HL-60/S4 treated with phorbol 12-myristate 13-acetate at 8.2 ng/mL for 4 days and 3 days (cell line): ENCODE data around the gene COBL.

Experiments used
- in situ Hi-C: fragments of 300-500 bp; cut with MboI; formaldehyde crosslinking; loops from 2 replicates; pipeline ENCODE4 v1.15.0; 2022; ENCODE audit warnings: low sequenced_read_pairs

COBL gene

DNA sequence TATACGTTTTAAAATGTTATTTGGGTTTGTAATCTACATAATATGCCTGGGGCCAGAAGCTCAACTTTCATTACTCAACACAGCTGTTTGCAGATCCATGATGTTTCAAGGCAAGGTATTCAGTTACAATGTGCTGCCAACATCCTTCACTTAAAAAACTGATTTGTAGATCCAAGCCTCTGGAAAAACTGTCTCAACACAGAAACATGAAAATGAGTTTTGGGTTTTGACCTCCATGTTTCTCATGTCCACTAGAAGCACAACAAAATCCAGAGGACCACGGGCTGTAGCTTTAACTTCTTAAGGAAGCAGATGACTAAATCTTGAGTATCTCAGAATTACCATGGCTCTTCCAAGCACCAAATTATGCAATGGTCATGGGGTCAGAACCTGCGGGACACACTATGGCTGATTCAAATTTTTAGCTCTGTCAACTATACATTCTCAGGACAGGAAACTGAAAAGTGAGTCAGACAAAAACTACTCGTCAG lies 286.9 kb downstream of the COBL start:
- in situ Hi-C loops: no loop called here

DNA sequence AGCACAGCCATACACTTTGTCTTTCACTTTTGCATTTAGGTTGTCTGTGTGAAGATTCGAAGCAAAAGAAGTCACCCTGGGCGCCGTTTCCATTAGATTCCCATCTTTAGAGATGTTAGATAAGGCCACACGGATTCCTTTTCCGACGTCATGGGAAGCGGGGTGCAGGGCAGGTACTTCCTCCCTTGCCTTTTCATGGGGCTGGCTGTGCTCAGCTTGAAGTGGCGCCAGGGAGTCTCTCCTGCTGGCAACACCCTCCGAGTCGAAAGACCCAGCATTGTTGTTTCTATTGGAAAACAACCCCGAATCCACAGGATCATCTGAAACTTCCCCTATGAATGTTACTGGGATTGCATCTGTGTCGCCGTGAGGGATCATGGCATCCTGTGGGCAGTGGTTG lies 287.5 kb downstream of the COBL start:
- in situ Hi-C loops: no loop called here

GRCh38 chr7:51027935-51028830 lies 288.4 kb downstream of the COBL start:
- in situ Hi-C loops: no loop called here

DNA sequence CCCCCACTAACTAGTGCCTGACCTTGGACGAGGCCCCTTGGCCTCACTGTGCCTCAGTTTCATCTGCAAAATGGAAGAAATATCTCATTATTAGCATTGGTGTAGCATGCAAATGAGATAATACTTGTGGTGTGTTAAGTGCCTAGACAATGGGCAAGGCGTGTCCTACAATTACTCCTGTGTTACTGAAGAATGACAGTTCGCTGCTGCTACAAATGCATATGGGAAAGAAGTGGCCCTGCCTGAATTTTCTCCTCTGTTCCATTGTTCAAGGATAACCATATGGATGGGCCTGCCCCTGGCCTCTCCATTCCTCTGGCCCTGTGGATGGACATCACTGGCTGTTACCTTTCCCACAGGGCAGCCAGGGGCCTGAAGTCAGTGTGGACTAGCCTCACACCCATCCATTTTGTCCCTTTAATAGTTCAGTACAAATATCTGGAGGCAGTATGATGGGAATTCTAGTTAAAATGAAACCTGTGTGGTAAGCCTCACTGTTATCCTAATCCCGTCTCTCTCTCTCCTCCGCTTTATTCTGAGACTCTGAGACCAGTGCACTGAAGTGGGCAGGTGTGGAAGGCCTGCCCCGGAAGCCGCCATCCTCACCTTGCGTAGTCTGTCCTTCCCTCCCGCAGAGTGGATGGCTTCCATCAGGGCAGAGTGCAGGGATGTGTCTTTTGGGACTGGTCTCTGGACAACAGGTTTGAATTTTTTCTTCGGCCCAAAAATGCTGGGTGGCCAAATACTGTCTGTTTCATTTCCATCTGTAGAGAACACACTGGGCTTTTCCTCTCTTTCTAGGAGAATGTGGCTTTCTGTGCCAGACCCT lies 289.3 kb downstream of the COBL start:
- in situ Hi-C loops: no loop called here

- in situ Hi-C loops: no loop called here
Measured at GRCh38 chr7:51026341-51026740, 290.3 kb downstream of the COBL start.

DNA sequence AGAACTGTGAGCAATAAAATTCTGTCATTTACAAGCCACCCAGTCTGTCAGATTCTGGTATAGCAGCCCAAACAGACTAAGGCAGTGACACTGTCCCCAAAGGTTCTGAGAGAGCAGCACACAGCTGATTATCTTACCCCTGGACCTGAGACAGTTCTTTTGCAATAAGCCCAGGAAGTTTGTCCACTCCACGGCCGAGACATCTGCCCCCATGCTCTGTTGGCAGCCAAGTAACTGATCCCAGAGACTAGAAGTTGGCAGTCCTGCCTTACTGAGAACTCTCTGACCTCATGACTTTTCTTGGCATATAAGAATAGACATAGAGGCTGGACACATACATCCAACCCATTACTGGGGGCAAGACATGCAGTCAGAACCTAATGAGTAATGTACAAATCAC lies 290.9 kb downstream of the COBL start:
- in situ Hi-C loops: no loop called here

GRCh38 chr7:51024867-51025266 lies 291.7 kb downstream of the COBL start:
- in situ Hi-C loops: no loop called here

GRCh38 chr7:51023547-51023946 lies 293.1 kb downstream of the COBL start:
- in situ Hi-C loops: no loop called here

- in situ Hi-C loops: no loop called here
Measured at GRCh38 chr7:51022821-51023220, 293.8 kb downstream of the COBL start.

DNA sequence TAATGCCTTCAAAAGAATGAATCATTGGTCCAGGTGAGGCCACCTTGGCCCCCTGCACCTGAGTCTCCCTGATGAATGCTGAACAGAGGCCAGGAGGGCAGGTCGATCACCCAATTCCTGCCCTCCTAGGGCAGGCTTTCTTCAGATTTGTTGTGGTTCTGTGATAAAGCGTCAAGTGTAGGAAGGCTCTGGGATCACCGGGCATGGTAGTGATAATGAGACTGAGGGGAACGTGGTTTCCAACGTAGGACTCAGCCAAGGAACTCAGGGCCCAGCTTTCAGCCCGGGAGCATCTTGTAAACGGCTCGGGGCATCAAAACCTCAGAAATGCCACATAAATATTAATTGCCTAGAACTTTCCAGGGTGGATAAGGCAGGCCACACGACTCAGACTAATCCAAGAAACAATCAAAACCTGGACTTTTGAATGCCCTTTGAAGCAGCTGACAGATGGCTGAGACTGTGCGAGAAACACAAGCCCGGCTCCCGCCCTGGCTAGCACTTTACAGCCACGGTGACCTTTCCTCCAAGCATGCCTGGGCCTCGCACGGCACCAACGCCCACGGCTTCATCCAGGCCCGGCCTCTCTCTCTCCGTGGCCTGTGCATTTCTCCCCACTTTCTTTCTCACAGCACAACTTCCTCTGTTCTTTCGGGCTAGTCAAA lies 294.6 kb downstream of the COBL start:
- in situ Hi-C loops: no loop called here

DNA sequence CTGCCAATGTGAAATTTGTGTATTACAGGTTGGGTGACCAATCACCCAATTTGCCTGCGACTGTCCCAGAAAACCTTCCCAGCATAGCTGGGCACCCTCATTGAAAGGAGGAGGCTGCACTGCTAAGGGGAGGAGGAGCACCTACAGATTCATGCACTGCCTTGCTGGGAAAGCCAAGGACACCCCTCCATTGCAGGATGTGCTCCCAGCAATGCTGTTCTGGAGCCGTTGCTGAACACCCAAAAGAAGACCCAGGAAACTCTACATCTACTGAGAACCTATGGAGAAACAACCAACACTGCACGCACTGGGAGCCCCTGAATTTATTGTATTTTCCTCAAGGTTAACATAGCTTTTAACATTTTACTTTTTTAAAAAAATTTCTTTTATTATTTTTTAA lies 295.7 kb downstream of the COBL start:
- in situ Hi-C loops: no loop called here

DNA sequence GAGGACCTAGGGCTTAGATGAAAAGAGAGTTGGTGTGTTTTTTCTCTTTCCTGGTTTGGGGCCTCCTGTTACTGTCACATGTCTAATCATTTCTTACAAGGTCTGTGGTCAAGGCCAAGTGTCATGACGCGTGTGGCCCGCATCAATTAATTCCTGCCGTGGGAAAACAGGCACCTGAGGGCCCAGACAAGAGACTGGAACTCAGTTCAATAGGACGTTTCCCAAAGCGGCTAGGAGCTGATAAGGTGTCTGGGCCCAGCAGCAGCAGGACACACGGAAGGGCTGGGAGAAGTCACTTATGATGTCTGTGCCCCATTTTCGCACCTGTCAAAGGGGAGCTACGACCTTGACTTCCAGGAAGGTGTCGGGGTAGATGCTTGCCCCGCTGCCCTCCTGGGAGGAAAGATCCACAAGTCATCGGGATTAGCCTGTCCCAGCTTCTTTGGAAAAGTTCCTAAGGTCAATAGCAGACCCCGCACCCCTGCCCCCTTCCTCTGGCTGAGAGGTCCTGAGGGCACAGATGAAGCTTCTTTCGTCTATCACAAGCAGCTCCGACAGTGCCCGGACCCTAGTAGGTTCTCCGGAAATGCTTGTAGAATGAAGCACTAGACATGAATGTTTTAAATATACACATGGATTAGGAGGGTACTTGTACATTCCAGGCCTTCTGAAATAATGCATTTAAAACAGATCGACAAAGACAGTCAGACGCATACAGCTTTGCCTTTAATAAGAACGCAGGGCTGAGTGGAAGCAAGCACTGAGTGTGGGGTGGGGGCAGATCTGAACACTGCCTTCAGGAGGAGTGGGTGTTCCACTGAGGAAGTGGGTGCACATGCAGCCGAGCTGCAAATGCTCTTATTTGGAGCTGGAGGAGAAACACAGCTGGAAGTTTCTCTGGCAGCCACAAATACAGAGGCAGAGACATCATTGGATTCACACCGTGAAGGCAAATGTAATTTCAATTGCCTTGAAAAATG lies 296.4 kb downstream of the COBL start:
- in situ Hi-C loops: no loop called here

DNA sequence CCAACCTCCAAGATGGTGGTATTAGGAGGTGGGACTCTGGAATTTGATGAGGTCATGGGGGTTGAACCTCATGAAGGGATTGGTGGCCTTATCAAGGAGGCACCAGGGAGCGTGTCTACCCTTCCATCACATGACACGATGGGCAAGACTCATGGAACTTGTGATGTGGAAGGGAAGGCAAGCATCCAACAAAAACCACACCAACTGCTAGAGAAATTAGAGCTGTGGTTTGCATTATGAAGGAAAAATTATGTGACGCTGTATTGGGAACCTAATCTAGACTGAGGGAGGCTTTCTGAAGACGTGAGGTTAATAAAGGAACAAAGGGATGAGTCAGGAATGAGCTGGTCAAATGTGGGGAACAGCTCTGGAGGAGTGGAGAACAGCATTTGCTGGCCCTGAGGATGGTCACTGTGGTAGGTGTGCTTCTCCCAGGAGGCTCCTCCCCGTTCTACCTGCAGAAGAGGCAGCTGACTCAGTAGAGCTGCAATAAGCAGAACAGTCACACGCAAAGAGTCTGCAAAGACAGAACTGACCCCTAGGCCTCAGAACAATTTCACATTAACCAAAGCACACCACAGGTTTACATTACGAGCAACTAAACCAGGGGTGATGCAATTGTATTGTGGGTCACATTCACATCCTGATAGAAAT lies 297.3 kb downstream of the COBL start:
- in situ Hi-C loops: no loop called here

- in situ Hi-C loops: no loop called here
Measured at GRCh38 chr7:51017576-51018535, 298.8 kb downstream of the COBL start.

DNA sequence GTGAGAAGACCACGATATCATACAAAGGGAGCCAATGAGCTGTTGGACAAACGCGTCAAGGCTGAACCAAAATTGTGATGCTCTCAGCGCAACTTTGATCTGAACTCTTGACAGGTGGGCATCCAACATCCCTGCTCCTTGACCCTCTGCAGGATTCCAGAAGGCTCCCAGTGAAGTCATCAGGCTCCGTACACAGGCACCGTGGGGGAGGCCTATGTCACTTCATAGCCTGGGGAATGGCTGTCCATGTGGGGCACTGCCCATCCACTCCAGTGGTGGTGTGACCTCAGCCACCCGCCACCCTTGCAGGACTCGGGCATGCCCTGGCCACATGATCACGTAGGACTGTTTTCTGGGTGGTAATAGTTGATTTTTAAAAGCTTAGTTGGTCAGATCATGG lies 300.1 kb downstream of the COBL start:
- in situ Hi-C loops: no loop called here

DNA sequence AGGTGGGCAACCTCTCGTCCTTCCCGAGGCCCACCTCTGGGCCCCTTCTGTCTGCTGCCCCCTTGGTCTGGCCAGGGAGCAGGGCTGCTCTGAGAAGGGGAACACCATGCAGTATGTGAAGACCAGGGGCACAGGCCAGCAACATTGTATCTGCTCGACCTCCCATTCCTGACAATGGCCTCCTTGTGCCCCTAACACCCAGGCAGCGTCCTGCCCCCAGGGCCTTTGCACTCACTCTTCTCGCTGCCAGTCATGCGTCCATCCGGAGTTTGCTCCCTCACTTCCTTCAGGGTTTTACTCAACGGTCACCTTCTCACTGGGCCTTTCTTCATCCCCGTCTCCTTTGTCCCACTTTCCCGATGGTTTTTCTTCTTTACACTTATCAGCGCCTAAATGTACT lies 301.0 kb downstream of the COBL start:
- in situ Hi-C loops: no loop called here

DNA sequence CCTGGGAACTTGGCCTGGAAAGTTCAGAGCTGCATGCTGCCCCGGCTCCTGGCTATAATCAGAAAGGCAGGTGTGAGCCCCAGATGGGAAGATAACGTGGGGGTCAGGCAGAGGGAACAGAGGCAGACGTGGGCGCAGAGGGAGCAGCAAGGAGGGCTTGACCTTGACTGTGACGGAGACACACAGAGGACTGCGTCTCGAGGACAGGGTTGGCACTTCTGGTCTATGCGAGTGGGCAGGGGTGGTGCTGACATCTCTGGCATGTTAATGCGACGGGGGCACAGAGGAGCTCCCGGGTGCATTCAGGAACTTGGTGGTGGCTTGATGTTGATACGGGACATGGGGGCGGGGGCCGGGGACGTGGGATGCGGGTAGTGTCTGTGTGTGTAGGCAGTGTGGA lies 301.8 kb downstream of the COBL start:
- in situ Hi-C loops: no loop called here

DNA sequence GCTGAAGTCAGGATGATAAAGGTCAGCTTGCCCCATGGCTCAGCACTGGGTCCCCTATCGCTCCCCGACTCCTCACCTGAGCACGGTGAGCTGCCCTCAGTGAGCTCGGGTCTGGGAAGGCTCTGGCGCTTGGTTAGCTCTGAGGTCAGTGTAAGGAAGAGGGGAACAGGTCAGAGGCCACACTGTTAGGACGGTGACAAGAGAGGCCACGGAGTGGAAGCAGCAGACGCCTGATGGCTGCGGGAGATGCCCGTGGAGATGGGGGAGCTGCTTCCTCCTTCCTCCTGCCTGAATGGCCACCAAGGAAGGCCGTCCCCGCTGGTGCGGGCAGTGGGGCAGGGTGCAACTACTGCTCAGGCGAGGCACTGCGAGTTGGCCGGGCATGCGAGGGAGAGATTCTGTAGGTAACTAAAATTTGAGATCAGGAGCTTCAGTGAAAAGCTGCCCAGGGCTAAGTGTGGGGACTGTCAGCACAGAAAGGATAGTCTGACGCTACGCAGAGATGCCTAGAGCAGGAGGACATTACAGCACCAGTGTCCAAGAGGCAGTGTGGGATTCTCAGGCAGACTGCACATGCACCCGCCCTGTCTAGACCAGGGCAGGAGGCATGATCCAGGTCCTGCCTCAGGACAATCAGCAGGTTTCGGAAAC lies 302.6 kb downstream of the COBL start:
- in situ Hi-C loops: no loop called here
